GM12878 (cell line): ENCODE data around the gene SPOCK1.

ENCODE experiments used
- MYC ChIP-seq: IDR thresholded peaks from 2 replicates; pipeline ENCODE4 v1.6.1; 2011; ENCODE audit warnings: mild to moderate bottlenecking, low read length, moderate library complexity, inconsistent platforms; ENCODE audit not compliant: insufficient read depth, insufficient replicate concordance, insufficient read length, severe bottlenecking
- SUZ12 ChIP-seq: fragments of 200-600 bp; sonication (generic); IDR thresholded peaks from one replicate; pipeline ENCODE4 v1.6.1; 2018; ENCODE audit warnings: antibody characterized with exemption, mild to moderate bottlenecking; ENCODE audit not compliant: unreplicated experiment
- ZNF274 ChIP-seq: IDR thresholded peaks from one replicate; pipeline ENCODE4 v1.8.0; 2011; ENCODE audit not compliant: insufficient read length, insufficient read depth

- no peak for TF ChIP-seq MYC
- TF ChIP-seq ZNF274, result no peak
- no peak for TF ChIP-seq SUZ12
Observed at GRCh38 chr5:137438932-137439331, 60.2 kb downstream of the SPOCK1 start.
